Tibial nerve (tissue), 4 donors: ENCODE measurements around the gene ZNF81.
"Not testable (repeated sequence)": the region's sequence is repeated elsewhere in the genome, so short reads cannot be mapped to it uniquely, and the experiment has no call there.

Experiments used
- CTCF ChIP-seq, 5 experiments: fragments of 200-600 bp in 3 of 5; fragments of 450-650 bp in 2 of 5; sonication (generic) in 3 of 5; IDR thresholded peaks; one replicate each; pipeline ENCODE4 v1.5.1; 2016 to 2019; ENCODE audit warnings: antibody characterized with exemption in 5 of 5, mild to moderate bottlenecking in 3 of 5, moderate library complexity in 2 of 5
- EP300 ChIP-seq, 2 donors: sonication (generic); formaldehyde crosslinking; IDR thresholded peaks; one replicate each; pipeline ENCODE4 v1.6.1; 2017; ENCODE audit warnings: antibody characterized with exemption in 2 of 2, mild to moderate bottlenecking in 1 of 2
- POLR2A ChIP-seq, 2 donors: fragments of 450-650 bp; IDR thresholded peaks; one replicate each; pipeline ENCODE4 v1.6.1; 2017; ENCODE audit warnings: antibody characterized with exemption in 2 of 2, mild to moderate bottlenecking in 2 of 2, moderate library complexity in 2 of 2

- TF ChIP-seq CTCF, EP300, POLR2A (IDR thresholded peaks at IDR 0.05): not testable (repeated sequence)
These were observed 118.6 kb downstream of the ZNF81 start for GRCh38 chrX:47955295-47955694.
